PC-9 (cell line): ENCODE data around the gene RXYLT1. TPM values are rescaled to one million over a fixed set of nuclear protein-coding genes. Genes with fewer than 3 reads are reported as not detected.

ENCODE experiments used
- BruUV-seq: library from RNA; stranded (reverse); fragments of 400-500 nt; replicated peaks from 2 replicates; lab custom pipeline; 2021; lab: Mats Ljungman, UMichigan
- CTCF ChIA-PET: fragments of 300-600 bp; sonication (Branson Sonifier 250); formaldehyde crosslinking; loops from one replicate; lab custom pipeline; 2022; ENCODE audit warnings: antibody characterized with exemption; lab: Charles Lee
- POLR2A ChIA-PET: fragments of 300-600 bp; sonication (Branson Sonifier 250); formaldehyde crosslinking; loops from one replicate; lab custom pipeline; 2022; ENCODE audit warnings: antibody characterized with exemption; ENCODE audit not compliant: unreplicated experiment; lab: Charles Lee
- DNase-seq, 2 experiments: peaks; one replicate each; pipeline versions ENCODE4 v3.0.0 to v3.0.0-alpha.2; 2015 to 2022; ENCODE audit warnings: mixed read lengths in 1 of 2
- H2AFZ ChIP-seq: fragments of 200-600 bp; sonication (generic); 2 replicates; pipeline ENCODE4 v1.8.1; 2017; ENCODE audit warnings: antibody characterized with exemption
- H3F3A ChIP-seq: fragments of 200-600 bp; sonication (generic); 2 replicates; pipeline ENCODE4 v1.8.1; 2017; ENCODE audit warnings: antibody characterized with exemption, mild to moderate bottlenecking, low read depth; ENCODE audit not compliant: insufficient read depth
- H3K27ac ChIP-seq: fragments of 200-600 bp; sonication (generic); 2 replicates; pipeline ENCODE4 v1.6.1; 2016; ENCODE audit warnings: mixed run types
- H3K27me3 ChIP-seq: fragments of 200-600 bp; sonication (generic); 2 replicates; pipeline ENCODE4 v1.6.1; 2016; ENCODE audit warnings: low read depth, mixed run types; ENCODE audit not compliant: insufficient read depth
- H3K36me3 ChIP-seq: fragments of 200-600 bp; sonication (generic); 2 replicates; pipeline ENCODE4 v1.6.1; 2016; ENCODE audit warnings: low read depth, mixed run types
- H3K4me1 ChIP-seq: fragments of 200-600 bp; sonication (generic); replicated peaks from 2 replicates; pipeline ENCODE4 v1.6.1; 2016; ENCODE audit warnings: mixed run types; ENCODE audit not compliant: insufficient read depth
- H3K4me2 ChIP-seq: fragments of 200-600 bp; sonication (generic); 2 replicates; pipeline ENCODE4 v1.6.1; 2017; ENCODE audit warnings: mixed run types
- H3K4me3 ChIP-seq: fragments of 200-600 bp; sonication (generic); 2 replicates; pipeline ENCODE4 v1.6.1; 2016; ENCODE audit warnings: mixed run types
- H3K79me2 ChIP-seq: fragments of 200-600 bp; sonication (generic); 2 replicates; pipeline ENCODE4 v1.6.1; 2017; ENCODE audit warnings: low read depth, mixed run types
- H3K9me2 ChIP-seq: fragments of 200-600 bp; sonication (generic); 2 replicates; pipeline ENCODE4 v1.8.1; 2017; ENCODE audit warnings: mild to moderate bottlenecking; ENCODE audit not compliant: insufficient read depth
- H3K9me3 ChIP-seq: fragments of 200-600 bp; sonication (generic); 2 replicates; pipeline ENCODE4 v1.8.1; 2016; ENCODE audit warnings: low read depth; ENCODE audit not compliant: insufficient read depth
- H4K20me1 ChIP-seq: fragments of 200-600 bp; sonication (generic); 2 replicates; pipeline ENCODE4 v1.8.1; 2017; ENCODE audit not compliant: insufficient read depth
- EZH2 ChIP-seq: fragments of 200-600 bp; sonication (generic); IDR thresholded peaks from 2 replicates; pipeline ENCODE4 v1.8.0; 2017; ENCODE audit warnings: antibody characterized with exemption, low read depth
- intact Hi-C: fragments of 100-400 bp; cut with micrococcal nuclease; formaldehyde crosslinking; loops from one replicate; pipeline ENCODE4 v1.10.0; 2022; ENCODE audit not compliant: unreplicated experiment
- total RNA-seq: library from RNA; stranded (reverse); gene quantifications from 2 replicates; pipeline ENCODE4 v1.2.3, GENCODE V29; 2021
- TF ChIP-seq, protein P1 (sequence below): fragments of 200-600 bp; sonication (generic); conservative IDR thresholded peaks from 2 replicates; pipeline ENCODE4 v1.6.1; 2017; ENCODE audit warnings: mixed run types, antibody characterized with exemption, mild to moderate bottlenecking, moderate library complexity

The RXYLT1 gene
- total RNA-seq, 1 experiment from 2014 or later, result 12.2 TPM

DNA sequence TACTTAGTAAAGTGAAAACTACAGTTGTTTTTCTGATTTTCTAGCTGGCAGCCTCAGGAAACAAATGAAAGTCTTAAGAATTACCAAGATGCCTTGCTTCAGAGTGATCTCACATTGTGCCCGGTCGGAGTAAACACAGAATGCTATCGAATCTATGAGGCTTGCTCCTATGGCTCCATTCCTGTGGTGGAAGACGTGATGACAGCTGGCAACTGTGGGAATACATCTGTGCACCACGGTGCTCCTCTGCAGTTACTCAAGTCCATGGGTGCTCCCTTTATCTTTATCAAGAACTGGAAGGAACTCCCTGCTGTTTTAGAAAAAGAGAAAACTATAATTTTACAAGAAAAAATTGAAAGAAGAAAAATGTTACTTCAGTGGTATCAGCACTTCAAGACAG is 28.9 kb downstream of the RXYLT1 start:
- Histone ChIP-seq H4K20me1 (no peaks in the 10 kb centered on the region), H3K79me2 (no peaks in the 10 kb centered on the region), H3K27ac (no peak overlapping the region), H3K27me3 (no peaks in the 10 kb centered on the region), H3K9me3 (no peaks in the 10 kb centered on the region), H3K4me1 (peaks cover 22% of the 10 kb centered on the region), H3K9me2 (no peaks in the 10 kb centered on the region), H3K36me3 (0 out of 2 replicates have a peak, but pooled peaks cover 4% of the 10 kb centered on the region), H3K4me2 (no peak overlapping the region), H2AFZ (no peak overlapping the region), H3K4me3 (no peak overlapping the region), H3F3A (peaks cover 11% of the 10 kb centered on the region; the same call in 1 of the 2 replicates)
- BruUV-seq, result no TSS peak
- TF ChIP-seq EZH2, result no peak
- TF ChIP-seq, protein P1, sequence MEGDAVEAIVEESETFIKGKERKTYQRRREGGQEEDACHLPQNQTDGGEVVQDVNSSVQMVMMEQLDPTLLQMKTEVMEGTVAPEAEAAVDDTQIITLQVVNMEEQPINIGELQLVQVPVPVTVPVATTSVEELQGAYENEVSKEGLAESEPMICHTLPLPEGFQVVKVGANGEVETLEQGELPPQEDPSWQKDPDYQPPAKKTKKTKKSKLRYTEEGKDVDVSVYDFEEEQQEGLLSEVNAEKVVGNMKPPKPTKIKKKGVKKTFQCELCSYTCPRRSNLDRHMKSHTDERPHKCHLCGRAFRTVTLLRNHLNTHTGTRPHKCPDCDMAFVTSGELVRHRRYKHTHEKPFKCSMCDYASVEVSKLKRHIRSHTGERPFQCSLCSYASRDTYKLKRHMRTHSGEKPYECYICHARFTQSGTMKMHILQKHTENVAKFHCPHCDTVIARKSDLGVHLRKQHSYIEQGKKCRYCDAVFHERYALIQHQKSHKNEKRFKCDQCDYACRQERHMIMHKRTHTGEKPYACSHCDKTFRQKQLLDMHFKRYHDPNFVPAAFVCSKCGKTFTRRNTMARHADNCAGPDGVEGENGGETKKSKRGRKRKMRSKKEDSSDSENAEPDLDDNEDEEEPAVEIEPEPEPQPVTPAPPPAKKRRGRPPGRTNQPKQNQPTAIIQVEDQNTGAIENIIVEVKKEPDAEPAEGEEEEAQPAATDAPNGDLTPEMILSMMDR, result no peak
- ChIA-PET POLR2A (no interaction called here), CTCF (interaction anchor here (0.5 kb wide), 1 partner anchor 1010 kb away, joined by 3 read pairs; no protein-coding TSS in a partner anchor)
- intact Hi-C loops, result no loop called here
- no peak for DNase-seq

DNA sequence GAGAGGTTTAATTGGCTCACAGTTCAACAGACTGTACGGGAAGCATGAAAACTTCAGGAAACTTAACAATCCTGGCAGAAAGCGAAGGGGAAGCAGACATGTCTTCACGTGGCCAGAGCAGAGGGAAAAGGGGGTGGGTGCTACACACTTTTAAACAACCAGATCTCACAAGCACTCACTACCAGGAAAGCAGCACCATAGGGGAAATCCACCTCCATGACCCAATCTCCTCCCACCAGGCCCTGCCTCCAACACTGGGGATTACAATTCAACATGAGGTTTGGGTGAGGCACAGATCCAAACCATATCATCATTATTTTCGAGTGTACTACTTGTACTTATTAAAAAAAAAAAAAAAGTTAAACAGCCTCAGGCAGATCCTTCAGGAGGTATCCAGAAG is 29.9 kb downstream of the RXYLT1 start:
- ChIA-PET CTCF (no interaction called here), POLR2A (no interaction called here)
- Histone ChIP-seq H3K4me1 (peaks cover 21% of the 10 kb centered on the region), H3K36me3 (0 out of 2 replicates have a peak, but pooled peaks cover 4% of the 10 kb centered on the region), H3K27ac (no peak overlapping the region), H3K27me3 (no peaks in the 10 kb centered on the region), H3K4me2 (no peak overlapping the region), H3K9me3 (no peaks in the 10 kb centered on the region), H3K4me3 (no peak overlapping the region), H3F3A (peaks cover 11% of the 10 kb centered on the region; the same call in 1 of the 2 replicates), H4K20me1 (no peaks in the 10 kb centered on the region), H3K9me2 (no peaks in the 10 kb centered on the region), H3K79me2 (no peaks in the 10 kb centered on the region), H2AFZ (no peak overlapping the region)
- BruUV-seq, result no TSS peak
- DNase-seq, result no peak
- TF ChIP-seq, protein P1, result no peak
- TF ChIP-seq EZH2, result no peak
- intact Hi-C loops, result no loop called here

DNA sequence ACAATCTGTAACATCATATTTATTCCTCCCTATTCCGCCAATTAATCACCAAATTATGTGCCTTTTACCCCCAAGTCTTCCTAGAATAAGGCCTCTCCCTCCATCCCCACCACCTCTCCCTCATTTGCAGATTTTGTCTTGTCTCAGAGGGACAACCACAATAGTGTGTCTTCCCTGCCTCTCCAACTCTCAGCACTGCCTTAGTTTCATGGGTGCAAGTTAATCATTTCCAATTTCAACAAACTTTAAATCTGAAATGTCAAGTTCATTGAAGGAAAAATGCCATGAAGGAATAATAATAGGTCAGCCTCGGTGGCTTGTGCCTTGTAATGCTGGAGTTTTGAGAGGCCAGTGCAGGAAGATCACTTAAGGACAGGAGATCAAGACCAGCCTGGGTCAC is 31.6 kb downstream of the RXYLT1 start:
- Histone ChIP-seq H3K4me1 (peaks cover 4% of the 10 kb centered on the region; the same call in 1 of the 2 replicates), H3K79me2 (no peaks in the 10 kb centered on the region), H3K9me2 (no peaks in the 10 kb centered on the region), H3K36me3 (0 out of 2 replicates have a peak, but pooled peaks cover 4% of the 10 kb centered on the region), H4K20me1 (no peaks in the 10 kb centered on the region), H3K27ac (no peak overlapping the region), H2AFZ (no peak overlapping the region), H3K4me2 (no peak overlapping the region), H3K27me3 (no peaks in the 10 kb centered on the region), H3K4me3 (no peak overlapping the region), H3F3A (peaks cover 5% of the 10 kb centered on the region; the same call in 1 of the 2 replicates), H3K9me3 (no peaks in the 10 kb centered on the region)
- DNase-seq, result no peak
- ChIA-PET CTCF (no interaction called here), POLR2A (no interaction called here)
- no peak for TF ChIP-seq EZH2
- TF ChIP-seq, protein P1, result no peak
- intact Hi-C loops, result no loop called here
- BruUV-seq, result no TSS peak
